NB4 (cell line): ENCODE data around the gene IL1RL2.

Experiments
- CTCF ChIP-seq: IDR thresholded peaks from one replicate; pipeline ENCODE4 v1.5.1; 2012; ENCODE audit warnings: low read depth, low read length
- MYC ChIP-seq: IDR thresholded peaks from 2 replicates; pipeline ENCODE4 v1.6.1; 2011; ENCODE audit warnings: low read depth, low read length
- POLR2A ChIP-seq: IDR thresholded peaks from 2 replicates; pipeline ENCODE4 v1.6.1; 2011; ENCODE audit warnings: mild to moderate bottlenecking; ENCODE audit not compliant: insufficient read length; ENCODE audit errors: extremely low read depth
- TF ChIP-seq, protein P1 (sequence below): IDR thresholded peaks from 2 replicates; pipeline ENCODE4 v1.6.1; 2011; ENCODE audit warnings: low read depth, low read length

GRCh38 chr2:102187496-102188150 is 800 bp downstream of the IL1RL2 start:
- TF ChIP-seq, protein P1, sequence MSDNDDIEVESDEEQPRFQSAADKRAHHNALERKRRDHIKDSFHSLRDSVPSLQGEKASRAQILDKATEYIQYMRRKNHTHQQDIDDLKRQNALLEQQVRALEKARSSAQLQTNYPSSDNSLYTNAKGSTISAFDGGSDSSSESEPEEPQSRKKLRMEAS, result no peak
- TF ChIP-seq CTCF (no peak), POLR2A (no peak), MYC (no peak)
